ENCODE measurements around the gene ZCCHC17.

The ZCCHC17 gene

DNA sequence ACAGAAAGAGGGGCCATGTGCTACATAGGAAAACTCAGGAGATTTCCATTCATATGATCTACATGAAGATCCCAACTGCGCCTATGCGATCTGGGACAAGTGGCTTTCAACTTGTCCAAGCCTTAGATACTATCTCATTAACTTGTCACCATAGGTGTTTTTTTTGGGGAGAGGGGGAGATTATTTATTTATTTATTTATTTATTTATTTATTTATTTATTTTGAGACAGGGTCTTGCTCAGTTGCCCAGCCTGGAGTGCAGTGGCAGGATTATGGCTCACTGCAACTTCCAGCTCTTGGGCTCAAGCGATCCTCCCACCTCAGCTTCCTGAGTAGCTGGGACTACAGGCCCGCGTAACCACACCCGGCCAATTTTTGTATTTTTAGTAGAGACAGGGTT, 64.8 kb downstream of the ZCCHC17 start:
- H3K4me3 ChIP-seq (ENCODE audit: low read depth, low read length), result no peak overlapping the region
- no peak for DNase-seq (ENCODE audit: low read depth, low spot score)
- ChIA-PET POLR2A (no interaction called here), CTCF (interaction anchor here (1.5 to 2.8 kb wide), 3 partner anchors 8 to 33 kb away, joined by 3 to 13 read pairs (median 5); no protein-coding TSS in a partner anchor)
- TF ChIP-seq, protein P1, sequence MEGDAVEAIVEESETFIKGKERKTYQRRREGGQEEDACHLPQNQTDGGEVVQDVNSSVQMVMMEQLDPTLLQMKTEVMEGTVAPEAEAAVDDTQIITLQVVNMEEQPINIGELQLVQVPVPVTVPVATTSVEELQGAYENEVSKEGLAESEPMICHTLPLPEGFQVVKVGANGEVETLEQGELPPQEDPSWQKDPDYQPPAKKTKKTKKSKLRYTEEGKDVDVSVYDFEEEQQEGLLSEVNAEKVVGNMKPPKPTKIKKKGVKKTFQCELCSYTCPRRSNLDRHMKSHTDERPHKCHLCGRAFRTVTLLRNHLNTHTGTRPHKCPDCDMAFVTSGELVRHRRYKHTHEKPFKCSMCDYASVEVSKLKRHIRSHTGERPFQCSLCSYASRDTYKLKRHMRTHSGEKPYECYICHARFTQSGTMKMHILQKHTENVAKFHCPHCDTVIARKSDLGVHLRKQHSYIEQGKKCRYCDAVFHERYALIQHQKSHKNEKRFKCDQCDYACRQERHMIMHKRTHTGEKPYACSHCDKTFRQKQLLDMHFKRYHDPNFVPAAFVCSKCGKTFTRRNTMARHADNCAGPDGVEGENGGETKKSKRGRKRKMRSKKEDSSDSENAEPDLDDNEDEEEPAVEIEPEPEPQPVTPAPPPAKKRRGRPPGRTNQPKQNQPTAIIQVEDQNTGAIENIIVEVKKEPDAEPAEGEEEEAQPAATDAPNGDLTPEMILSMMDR (IDR thresholded peaks at IDR 0.05; ENCODE audit: insufficient read depth, low read length, missing control alignments), result no peak

DNA sequence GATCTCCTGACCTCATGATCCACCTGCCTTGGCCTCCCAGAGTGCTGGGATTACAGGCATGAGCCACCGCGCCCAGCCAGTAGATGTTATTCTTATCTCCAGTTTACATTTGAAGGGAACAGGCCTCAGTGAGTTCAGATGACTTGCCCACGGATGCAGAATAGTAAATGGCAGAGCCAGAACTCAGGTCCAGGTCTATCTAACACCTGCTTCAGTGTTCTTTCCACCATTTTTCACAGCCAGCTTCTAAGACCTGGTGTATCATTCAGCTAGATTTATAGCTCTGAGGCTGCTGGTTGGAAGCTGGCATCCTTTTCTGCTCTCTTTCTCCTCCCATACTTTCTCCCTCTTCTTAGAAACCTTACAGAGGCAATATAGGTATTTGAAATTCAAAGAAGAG, 65.2 kb downstream of the ZCCHC17 start:
- POLR2A ChIA-PET, result no interaction called here
- CTCF ChIA-PET, result interaction anchor here (1.5 to 2.8 kb wide), 3 partner anchors 14 to 187 kb away, joined by 3 to 13 read pairs (median 3); no protein-coding TSS in a partner anchor
- no peak for DNase-seq (ENCODE audit: low read depth, low spot score)
- H3K4me3 ChIP-seq (ENCODE audit: low read depth, low read length), result no peak overlapping the region
- TF ChIP-seq, protein P1 (IDR thresholded peaks at IDR 0.05; ENCODE audit: insufficient read depth, low read length, missing control alignments), result no peak

DNA sequence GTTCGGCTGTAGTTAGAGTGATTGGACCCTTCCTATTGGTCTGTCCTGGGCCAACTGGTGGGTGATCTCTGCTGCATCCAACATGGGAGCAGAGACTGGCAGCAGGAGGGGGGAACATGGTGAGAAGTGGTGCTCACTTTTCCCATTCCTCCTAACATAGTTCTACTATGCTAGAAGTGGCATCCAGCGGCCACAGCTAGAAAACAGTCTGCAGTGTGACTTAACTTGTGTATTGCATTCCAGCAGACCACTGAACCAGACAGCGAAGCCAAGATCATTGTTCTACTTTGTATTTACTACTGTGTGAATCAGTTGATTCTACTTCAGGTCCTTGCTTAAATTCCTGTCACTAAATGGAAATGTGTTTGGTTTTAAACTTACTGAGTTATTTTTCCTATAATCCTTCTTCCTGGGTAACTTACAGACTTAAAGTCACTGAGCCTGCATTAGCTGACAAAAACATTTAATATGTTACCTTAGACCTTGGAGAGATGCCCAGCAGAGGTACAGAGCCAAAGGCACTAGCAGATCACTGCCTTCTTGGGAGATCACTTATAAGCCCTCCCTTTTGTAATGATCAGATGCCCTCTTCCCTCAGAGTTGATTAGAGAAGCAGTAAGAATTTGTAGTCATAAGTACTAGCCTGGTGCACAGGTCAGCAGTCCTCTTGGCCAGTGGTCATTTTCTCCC, 67.9 kb downstream of the ZCCHC17 start:
- ChIA-PET CTCF (interaction anchor here (0.7 to 1.4 kb wide), 4 partner anchors 30 to 184 kb away, joined by 3 to 4 read pairs (median 4); no protein-coding TSS in a partner anchor), POLR2A (no interaction called here)
- no peak overlapping the region for H3K4me3 ChIP-seq (ENCODE audit: low read depth, low read length)
- TF ChIP-seq, protein P1 (IDR thresholded peaks at IDR 0.05; ENCODE audit: insufficient read depth, low read length, missing control alignments), result no peak
- DNase-seq (ENCODE audit: low read depth, low spot score), result no peak

DNA sequence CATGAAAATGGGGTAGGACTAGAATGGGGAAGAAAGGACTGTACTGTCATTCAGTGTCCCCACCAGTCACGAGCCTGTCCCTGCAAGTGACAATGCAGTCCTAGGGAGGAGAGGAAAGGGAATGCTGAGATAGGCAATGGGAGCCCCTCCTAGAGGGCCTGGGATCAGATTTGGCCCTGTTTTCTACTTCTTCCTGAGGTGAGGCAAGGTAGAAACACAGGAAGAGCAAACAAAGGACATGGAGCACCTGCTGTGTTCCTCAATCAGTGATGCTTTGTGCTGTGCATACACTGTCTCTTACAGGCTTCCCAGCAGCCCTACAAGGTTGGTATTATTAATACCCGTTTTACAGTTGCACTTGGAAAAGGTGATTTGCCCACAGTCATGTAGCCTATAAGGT, 70.0 kb downstream of the ZCCHC17 start:
- ChIA-PET POLR2A (no interaction called here), CTCF (no interaction called here)
- TF ChIP-seq, protein P1 (IDR thresholded peaks at IDR 0.05; ENCODE audit: insufficient read depth, low read length, missing control alignments), result no peak
- H3K4me3 ChIP-seq (ENCODE audit: low read depth, low read length), result no peak overlapping the region
- DNase-seq (ENCODE audit: low read depth, low spot score), result no peak

DNA sequence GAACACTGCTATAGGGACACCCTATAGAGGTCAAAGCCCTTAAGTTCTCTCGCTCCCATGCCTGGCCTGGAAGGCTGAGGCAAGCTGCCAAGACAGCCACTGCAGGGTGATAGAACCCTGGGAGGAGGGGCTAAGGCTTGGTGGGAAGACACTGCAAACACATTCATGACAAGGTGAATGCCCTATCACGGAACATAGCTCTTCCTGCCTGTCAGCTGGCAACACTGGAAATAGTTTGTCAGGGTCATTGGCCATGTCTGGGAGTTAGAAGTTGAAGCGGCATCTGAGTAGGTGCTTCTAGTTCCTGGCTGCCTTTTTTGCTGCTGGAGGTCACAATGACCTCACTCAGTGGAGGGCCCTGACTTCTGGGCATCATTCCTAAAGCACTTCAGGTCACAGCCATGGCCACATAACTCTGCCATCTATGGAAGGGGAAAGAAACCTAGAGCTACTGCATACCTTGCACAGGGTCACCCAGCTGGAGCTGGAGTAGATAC, 71.8 kb downstream of the ZCCHC17 start:
- ChIA-PET CTCF (interaction anchor here (1.5 kb wide), 1 partner anchor 26 kb away, joined by 8 read pairs; no protein-coding TSS in a partner anchor), POLR2A (no interaction called here)
- TF ChIP-seq, protein P1 (IDR thresholded peaks at IDR 0.05; ENCODE audit: insufficient read depth, low read length, missing control alignments), result no peak
- no peak overlapping the region for H3K4me3 ChIP-seq (ENCODE audit: low read depth, low read length)
- no peak for DNase-seq (ENCODE audit: low read depth, low spot score)

DNA sequence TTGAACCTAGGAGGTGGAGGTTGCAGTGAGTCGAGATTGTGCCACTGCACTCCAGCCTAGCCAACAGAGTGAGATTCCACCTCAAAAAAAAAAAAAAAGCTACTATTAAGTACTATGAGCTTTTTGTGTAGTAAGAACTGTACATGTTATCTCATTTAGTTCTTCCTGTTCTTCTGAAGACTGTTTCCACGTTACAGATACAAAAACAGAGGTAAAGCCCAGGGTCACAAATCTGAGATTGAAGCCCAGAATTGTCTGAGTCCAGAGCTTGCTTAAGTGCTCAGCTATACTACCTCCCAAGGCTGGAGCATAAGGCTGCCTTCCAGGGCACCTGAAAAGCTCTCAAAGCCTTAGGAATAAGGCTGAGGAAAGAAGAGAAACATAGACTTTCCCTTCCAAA, 73.2 kb downstream of the ZCCHC17 start:
- CTCF ChIA-PET, result interaction anchor here (0.5 to 8.0 kb wide), 4 partner anchors 9 to 207 kb away, joined by 3 to 62 read pairs (median 6); no protein-coding TSS in a partner anchor
- POLR2A ChIA-PET, result no interaction called here
- no peak overlapping the region for H3K4me3 ChIP-seq (ENCODE audit: low read depth, low read length)
- no peak for DNase-seq (ENCODE audit: low read depth, low spot score)
- TF ChIP-seq, protein P1 (IDR thresholded peaks at IDR 0.05; ENCODE audit: insufficient read depth, low read length, missing control alignments), result no peak
